ENCODE results near the gene RIC1. TPM values are rescaled to one million over a fixed set of nuclear protein-coding genes. Genes with fewer than 3 reads are reported as not detected.

RIC1 gene
- total and polyA plus RNA-seq, 2 of the 4 experiments (the other 2 are of a cell fraction): 28.8 to 76.9 TPM

DNA sequence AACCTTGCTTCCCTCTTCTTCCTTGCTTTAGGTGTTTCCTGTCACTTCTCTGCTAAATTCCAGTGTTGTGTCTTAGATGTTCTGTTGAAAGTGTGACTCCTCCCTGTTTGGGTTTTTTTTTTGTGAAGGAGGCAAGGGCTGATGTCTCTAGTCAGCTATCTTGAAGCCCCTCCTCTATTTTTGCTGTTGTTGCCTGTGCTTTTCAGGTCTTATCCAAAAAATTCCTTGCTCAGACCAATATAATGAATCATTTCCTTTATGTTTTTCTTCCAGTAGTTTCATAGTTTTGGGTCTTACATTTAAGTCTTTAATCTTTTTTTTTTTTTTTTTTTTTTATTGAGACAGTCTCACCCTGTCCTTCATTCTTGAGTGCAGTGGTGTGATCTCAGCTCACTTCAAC lies 22.3 kb downstream of the RIC1 start:
- dilution Hi-C loops (cut with HindIII; ENCODE audit: low sequenced_read_pairs, unreplicated experiment) (no loop called here), in situ Hi-C loops (cut with MboI; ENCODE audit: low sequenced_read_pairs) (no loop called here)
- POLR2A ChIA-PET (ENCODE audit: unreplicated experiment): no interaction called here

More for the DNA sequence above, 22.3 kb downstream of the RIC1 start:
- ATAC-seq (ENCODE audit: low read depth) (no peak), DNase-seq (no peak)
- H3K4me1 ChIP-seq (ENCODE audit: control insufficient read depth, insufficient read depth, low read length): peaks cover 14% of the 10 kb centered on the region
- H3K4me3 ChIP-seq (ENCODE audit: insufficient read depth, low read depth, low read length): no peak overlapping the region
- H3K9ac ChIP-seq (ENCODE audit: low read depth, low read length): no peak overlapping the region
- no peak overlapping the region for H2BK15ac ChIP-seq (ENCODE audit: low read depth, low read length)
- no peak overlapping the region for H2BK120ac ChIP-seq (ENCODE audit: low read depth, low read length)
- H3K9me3 ChIP-seq (ENCODE audit: control insufficient read depth, insufficient read depth, low read length): peaks cover 5% of the 10 kb centered on the region
- H2BK5ac ChIP-seq (ENCODE audit: low read depth, low read length, poor library complexity, severe bottlenecking): no peak overlapping the region
- H3K14ac ChIP-seq (replicated peaks; ENCODE audit: low read depth, low read length): no peak overlapping the region
- TF ChIP-seq NFE2L2 (IDR thresholded peaks at IDR 0.05; ENCODE audit: low read depth, low read length): no peak
- TF ChIP-seq SMC3 (IDR thresholded peaks at IDR 0.05; ENCODE audit: low read depth, low read length): no peak
- TF ChIP-seq CEBPB (IDR thresholded peaks at IDR 0.05; ENCODE audit: low read depth, low read length): no peak
- no peak for TF ChIP-seq RAD21 (IDR thresholded peaks at IDR 0.05; ENCODE audit: low read length)
- TF ChIP-seq, protein P1, sequence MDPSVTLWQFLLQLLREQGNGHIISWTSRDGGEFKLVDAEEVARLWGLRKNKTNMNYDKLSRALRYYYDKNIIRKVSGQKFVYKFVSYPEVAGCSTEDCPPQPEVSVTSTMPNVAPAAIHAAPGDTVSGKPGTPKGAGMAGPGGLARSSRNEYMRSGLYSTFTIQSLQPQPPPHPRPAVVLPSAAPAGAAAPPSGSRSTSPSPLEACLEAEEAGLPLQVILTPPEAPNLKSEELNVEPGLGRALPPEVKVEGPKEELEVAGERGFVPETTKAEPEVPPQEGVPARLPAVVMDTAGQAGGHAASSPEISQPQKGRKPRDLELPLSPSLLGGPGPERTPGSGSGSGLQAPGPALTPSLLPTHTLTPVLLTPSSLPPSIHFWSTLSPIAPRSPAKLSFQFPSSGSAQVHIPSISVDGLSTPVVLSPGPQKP (IDR thresholded peaks at IDR 0.05; ENCODE audit: borderline replicate concordance, low read depth, low read length): no peak
- TF ChIP-seq FOS (IDR thresholded peaks at IDR 0.05; ENCODE audit: low read depth, low read length): no peak
- TF ChIP-seq, protein P2, sequence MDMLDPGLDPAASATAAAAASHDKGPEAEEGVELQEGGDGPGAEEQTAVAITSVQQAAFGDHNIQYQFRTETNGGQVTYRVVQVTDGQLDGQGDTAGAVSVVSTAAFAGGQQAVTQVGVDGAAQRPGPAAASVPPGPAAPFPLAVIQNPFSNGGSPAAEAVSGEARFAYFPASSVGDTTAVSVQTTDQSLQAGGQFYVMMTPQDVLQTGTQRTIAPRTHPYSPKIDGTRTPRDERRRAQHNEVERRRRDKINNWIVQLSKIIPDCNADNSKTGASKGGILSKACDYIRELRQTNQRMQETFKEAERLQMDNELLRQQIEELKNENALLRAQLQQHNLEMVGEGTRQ (IDR thresholded peaks at IDR 0.05; ENCODE audit: low read depth, low read length): no peak
- no peak for TF ChIP-seq CHD1 (IDR thresholded peaks at IDR 0.05; ENCODE audit: low read depth, low read length)
- no peak for TF ChIP-seq BHLHE40 (IDR thresholded peaks at IDR 0.05; ENCODE audit: low read depth, low read length)
- no peak for TF ChIP-seq RCOR1 (IDR thresholded peaks at IDR 0.05; ENCODE audit: insufficient replicate concordance, low read length)
- H3K79me1 ChIP-seq (ENCODE audit: low read depth in 1 of 2, low read length in 2 of 2): peaks cover 0 to 53% of the 10 kb centered on the region in 2 experiments; a peak in 3 of 4 replicates
- no peak overlapping the region for H3K4ac ChIP-seq (ENCODE audit: low read depth, low read length)
- no peak overlapping the region for H3K56ac ChIP-seq (ENCODE audit: extremely low read depth, insufficient read depth, low read length)
- no peaks in the 10 kb centered on the region for H3K27me3 ChIP-seq (ENCODE audit: control insufficient read depth, insufficient read depth, low read length)
- H3K36me3 ChIP-seq (ENCODE audit: control insufficient read depth, insufficient read depth, low read length): no peaks in the 10 kb centered on the region
- H2AK9ac ChIP-seq (replicated peaks; ENCODE audit: low read depth, low read length, poor library complexity): no peak overlapping the region
- peaks cover 93% of the 10 kb centered on the region for H4K20me1 ChIP-seq (ENCODE audit: insufficient read depth, low read length)
- no peak overlapping the region for H4K91ac ChIP-seq (ENCODE audit: insufficient read depth, low read depth, low read length)
- no peak overlapping the region for H2AK5ac ChIP-seq (ENCODE audit: low read depth, low read length)
- H2BK20ac ChIP-seq (ENCODE audit: low read depth, low read length): no peak overlapping the region
- peaks cover 19% of the 10 kb centered on the region for H3K9me1 ChIP-seq (ENCODE audit: insufficient read depth, low read length)
- BruUV-seq (replicated peaks): no TSS peak
- H4K8ac ChIP-seq (ENCODE audit: low read depth in 2 of 2, low read length in 2 of 2): no peak overlapping the region
- no peak overlapping the region for H3K23ac ChIP-seq (ENCODE audit: low read depth, low read length)
- intact Hi-C loops (cut with micrococcal nuclease): no loop called here
- H3K27ac ChIP-seq (ENCODE audit: insufficient read depth, low read length): no peak overlapping the region
- no peak overlapping the region for H3K4me2 ChIP-seq (ENCODE audit: low read depth, low read length)
- no peak overlapping the region for H3K18ac ChIP-seq (ENCODE audit: low read depth, low read length)
- H4K5ac ChIP-seq (ENCODE audit: low read depth, low read length): no peak overlapping the region
- CTCF ChIA-PET: no interaction called here
- H2AFZ ChIP-seq (replicated peaks; ENCODE audit: low read length, poor library complexity): no peak overlapping the region
